ENCODE results near the gene CSDE1.

DNA sequence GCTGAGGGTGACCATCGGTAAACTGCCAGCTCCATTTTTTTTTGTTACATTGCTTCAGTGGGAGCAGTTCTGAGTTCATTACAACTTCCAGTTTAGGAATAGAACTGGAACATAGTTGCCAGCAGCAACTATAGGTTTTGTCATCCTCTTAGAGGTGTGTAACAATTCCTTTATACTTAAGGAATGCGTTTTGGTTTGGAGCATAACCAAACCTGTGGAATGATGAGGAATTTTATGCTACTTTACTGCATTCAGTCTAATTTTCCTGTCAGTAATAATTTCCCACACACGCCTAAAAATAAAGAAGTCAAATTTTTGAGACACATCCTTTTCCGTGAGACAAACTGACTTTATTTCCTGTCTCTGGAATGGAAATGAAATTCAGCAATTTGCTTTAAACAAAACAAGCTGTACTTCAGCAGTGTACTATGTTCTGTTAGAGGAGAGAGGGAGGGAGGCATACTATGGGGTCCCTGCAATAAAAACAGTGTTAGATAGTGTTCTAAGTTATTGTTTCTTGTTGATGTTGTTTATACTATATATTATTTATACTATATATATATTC lies 57.7 kb downstream of the CSDE1 start:
- TF ChIP-seq, protein P1, sequence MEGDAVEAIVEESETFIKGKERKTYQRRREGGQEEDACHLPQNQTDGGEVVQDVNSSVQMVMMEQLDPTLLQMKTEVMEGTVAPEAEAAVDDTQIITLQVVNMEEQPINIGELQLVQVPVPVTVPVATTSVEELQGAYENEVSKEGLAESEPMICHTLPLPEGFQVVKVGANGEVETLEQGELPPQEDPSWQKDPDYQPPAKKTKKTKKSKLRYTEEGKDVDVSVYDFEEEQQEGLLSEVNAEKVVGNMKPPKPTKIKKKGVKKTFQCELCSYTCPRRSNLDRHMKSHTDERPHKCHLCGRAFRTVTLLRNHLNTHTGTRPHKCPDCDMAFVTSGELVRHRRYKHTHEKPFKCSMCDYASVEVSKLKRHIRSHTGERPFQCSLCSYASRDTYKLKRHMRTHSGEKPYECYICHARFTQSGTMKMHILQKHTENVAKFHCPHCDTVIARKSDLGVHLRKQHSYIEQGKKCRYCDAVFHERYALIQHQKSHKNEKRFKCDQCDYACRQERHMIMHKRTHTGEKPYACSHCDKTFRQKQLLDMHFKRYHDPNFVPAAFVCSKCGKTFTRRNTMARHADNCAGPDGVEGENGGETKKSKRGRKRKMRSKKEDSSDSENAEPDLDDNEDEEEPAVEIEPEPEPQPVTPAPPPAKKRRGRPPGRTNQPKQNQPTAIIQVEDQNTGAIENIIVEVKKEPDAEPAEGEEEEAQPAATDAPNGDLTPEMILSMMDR (IDR thresholded peaks at IDR 0.05), result no peak
- TF ChIP-seq GABPA (IDR thresholded peaks at IDR 0.05; ENCODE audit: low read depth) (no peak), CHD2 (IDR thresholded peaks at IDR 0.05; ENCODE audit: low read length, partially characterized antibody) (no peak)
- TF ChIP-seq, protein P2, sequence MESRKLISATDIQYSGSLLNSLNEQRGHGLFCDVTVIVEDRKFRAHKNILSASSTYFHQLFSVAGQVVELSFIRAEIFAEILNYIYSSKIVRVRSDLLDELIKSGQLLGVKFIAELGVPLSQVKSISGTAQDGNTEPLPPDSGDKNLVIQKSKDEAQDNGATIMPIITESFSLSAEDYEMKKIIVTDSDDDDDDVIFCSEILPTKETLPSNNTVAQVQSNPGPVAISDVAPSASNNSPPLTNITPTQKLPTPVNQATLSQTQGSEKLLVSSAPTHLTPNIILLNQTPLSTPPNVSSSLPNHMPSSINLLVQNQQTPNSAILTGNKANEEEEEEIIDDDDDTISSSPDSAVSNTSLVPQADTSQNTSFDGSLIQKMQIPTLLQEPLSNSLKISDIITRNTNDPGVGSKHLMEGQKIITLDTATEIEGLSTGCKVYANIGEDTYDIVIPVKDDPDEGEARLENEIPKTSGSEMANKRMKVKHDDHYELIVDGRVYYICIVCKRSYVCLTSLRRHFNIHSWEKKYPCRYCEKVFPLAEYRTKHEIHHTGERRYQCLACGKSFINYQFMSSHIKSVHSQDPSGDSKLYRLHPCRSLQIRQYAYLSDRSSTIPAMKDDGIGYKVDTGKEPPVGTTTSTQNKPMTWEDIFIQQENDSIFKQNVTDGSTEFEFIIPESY (IDR thresholded peaks at IDR 0.05; ENCODE audit: borderline replicate concordance, low read depth), result no peak

Measured in SK-N-SH (cell line).